Esophagus muscularis mucosa (tissue), 3 donors: Measurements from ENCODE around the gene TAF10.

ENCODE experiments used
- CTCF ChIP-seq, 3 experiments: fragments of 200-600 bp in 2 of 3; fragments of 450-650 bp in 1 of 3; sonication (generic) in 2 of 3; IDR thresholded peaks; one replicate each; pipeline ENCODE4 v1.5.1; 2017 to 2019; ENCODE audit warnings: antibody characterized with exemption in 3 of 3, mild to moderate bottlenecking in 2 of 3, moderate library complexity in 1 of 3
- POLR2A ChIP-seq: fragments of 450-650 bp; IDR thresholded peaks from one replicate; pipeline ENCODE4 v1.6.1; 2017; ENCODE audit warnings: antibody characterized with exemption, moderate library complexity, mild to moderate bottlenecking, low read depth

- TF ChIP-seq CTCF (IDR thresholded peaks at IDR 0.05) (no peak), POLR2A (no peak)
These were observed 50.7 kb downstream of the TAF10 start for GRCh38 chr11:6561288-6561687.
